ENCODE measurements around the gene TP63.

The TP63 gene

DNA sequence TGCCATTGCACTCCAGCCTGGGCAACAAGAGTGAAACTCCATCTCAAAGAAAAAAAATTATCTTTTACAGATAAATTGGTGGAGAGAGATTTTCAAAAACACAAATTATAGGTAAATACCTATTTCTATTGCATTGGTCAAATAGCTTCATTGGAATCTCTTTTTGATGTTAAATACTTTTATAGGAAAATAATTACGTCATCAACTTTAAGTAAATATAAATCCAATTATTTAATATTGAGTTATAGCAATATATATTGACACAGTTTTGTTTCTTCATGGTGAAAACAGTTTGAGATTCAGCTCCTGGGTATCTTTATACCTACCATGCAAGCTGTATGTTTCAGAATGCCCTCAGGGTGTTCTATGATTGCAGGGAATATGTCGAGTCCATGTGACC lies 172.1 kb downstream of the TP63 start:
- DNase-seq (ENCODE audit: low read depth): no peak
- no peak for TF ChIP-seq CTCF (IDR thresholded peaks at IDR 0.05; ENCODE audit: control insufficient read depth, insufficient read depth, low read depth, low read length, missing control alignments)
- no peak overlapping the region for H3K4me3 ChIP-seq (ENCODE audit: control insufficient read depth, low read depth, low read length)

DNA sequence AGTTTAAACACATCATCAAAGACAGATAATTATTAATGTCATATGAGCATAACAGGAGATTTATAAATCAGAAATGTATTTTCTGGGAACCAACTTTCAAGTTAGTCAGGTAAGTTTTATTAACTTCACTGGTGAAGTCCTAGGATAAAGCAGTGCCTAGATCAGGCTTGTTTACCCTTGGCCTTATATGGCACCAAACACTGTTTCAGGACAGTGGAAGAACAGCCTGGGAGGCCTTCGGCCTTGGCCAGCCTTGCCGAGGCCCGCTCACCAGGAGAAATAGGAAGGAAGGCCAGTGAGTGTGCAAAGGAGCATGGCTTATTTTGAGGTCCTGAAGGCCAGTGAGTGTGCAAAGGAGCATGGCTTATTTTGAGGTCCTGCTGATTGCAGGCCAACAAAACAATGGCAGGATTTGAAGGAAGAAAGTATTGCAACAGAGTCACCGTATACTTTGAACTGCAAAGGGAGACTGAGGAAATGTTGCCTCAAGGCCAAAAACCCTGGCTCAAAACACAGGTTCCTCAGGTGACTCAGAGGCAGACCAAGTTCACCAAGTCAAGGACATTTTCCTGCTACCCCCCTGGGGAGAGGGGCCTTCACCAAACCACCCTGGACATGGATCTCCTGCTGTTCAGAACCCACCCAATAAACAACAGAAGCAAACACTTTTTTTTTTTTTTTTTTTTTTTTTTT lies 174.3 kb downstream of the TP63 start:
- no peak for TF ChIP-seq CTCF (IDR thresholded peaks at IDR 0.05; ENCODE audit: control insufficient read depth, insufficient read depth, low read depth, low read length, missing control alignments)
- no peak overlapping the region for H3K4me3 ChIP-seq (ENCODE audit: control insufficient read depth, low read depth, low read length)
- DNase-seq (ENCODE audit: low read depth): no peak

DNA sequence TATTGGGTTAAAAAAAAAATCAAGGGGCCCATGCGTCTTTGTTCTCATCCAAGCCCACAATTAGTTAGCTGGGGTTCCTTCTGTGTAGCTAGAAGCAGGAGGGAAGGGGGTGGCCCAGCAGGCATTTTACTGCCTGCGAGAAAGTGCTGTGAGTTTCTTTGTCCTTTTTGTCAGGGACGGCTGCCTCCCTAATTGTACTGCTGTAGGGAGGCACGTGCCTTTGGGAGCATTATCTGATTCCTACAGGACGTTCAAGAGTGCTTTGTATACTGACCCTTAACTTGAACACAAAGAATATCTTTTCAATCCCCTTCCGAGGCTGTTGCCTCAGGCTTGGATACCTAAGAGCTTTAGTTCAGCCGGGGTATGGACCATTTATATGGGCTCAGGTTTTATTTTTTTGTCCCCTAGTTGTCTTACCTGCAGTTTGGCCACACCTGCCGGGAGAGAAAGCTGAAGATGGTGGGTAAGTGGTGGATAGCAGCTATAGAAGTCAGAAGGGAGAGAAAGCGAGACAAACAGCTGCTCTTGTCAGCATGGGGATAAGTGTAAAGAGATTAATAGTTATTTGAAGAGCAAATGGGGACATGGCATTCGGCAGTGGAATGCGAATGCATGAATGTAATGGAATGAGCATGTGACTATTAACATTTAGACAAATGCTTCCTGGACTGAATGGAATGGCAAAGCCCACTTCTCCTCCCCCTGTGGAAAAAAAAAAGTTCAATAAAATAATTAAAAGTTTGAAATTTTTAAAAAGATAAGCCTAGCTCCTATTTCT lies 175.2 kb downstream of the TP63 start:
- DNase-seq (ENCODE audit: low read depth): no peak
- TF ChIP-seq CTCF (IDR thresholded peaks at IDR 0.05; ENCODE audit: control insufficient read depth, insufficient read depth, low read depth, low read length, missing control alignments): no peak

GRCh38 chr3:189808246-189809007 lies 177.2 kb downstream of the TP63 start:
- no peak for TF ChIP-seq CTCF (IDR thresholded peaks at IDR 0.05; ENCODE audit: control insufficient read depth, insufficient read depth, low read depth, low read length, missing control alignments)
- DNase-seq (ENCODE audit: low read depth): no peak
- no peak overlapping the region for H3K4me3 ChIP-seq (ENCODE audit: control insufficient read depth, low read depth, low read length)

More for the DNA sequence above, 175.2 kb downstream of the TP63 start:
- no peak overlapping the region for H3K4me3 ChIP-seq (ENCODE audit: control insufficient read depth, low read depth, low read length)

GRCh38 chr3:189809583-189809982 lies 178.4 kb downstream of the TP63 start:
- no peak for TF ChIP-seq CTCF (IDR thresholded peaks at IDR 0.05; ENCODE audit: control insufficient read depth, insufficient read depth, low read depth, low read length, missing control alignments)
- no peak for DNase-seq (ENCODE audit: low read depth)

GRCh38 chr3:189812806-189813465 lies 181.7 kb downstream of the TP63 start:
- H3K4me3 ChIP-seq (ENCODE audit: control insufficient read depth, low read depth, low read length): no peak overlapping the region
- TF ChIP-seq CTCF (IDR thresholded peaks at IDR 0.05; ENCODE audit: control insufficient read depth, insufficient read depth, low read depth, low read length, missing control alignments): no peak
- DNase-seq (ENCODE audit: low read depth): no peak

More at GRCh38 chr3:189809583-189809982, 178.4 kb downstream of the TP63 start:
- H3K4me3 ChIP-seq (ENCODE audit: control insufficient read depth, low read depth, low read length): no peak overlapping the region
